SK-N-SH (cell line): Measurements from ENCODE around the gene MAP3K4.

Source experiments
- CTCF ChIP-seq: fragments of 200-600 bp; sonication (generic); IDR thresholded peaks from 2 replicates; pipeline ENCODE4 v1.6.1; 2017; ENCODE audit warnings: antibody characterized with exemption, mild to moderate bottlenecking, moderate library complexity
- GABPA ChIP-seq: IDR thresholded peaks from 2 replicates; pipeline ENCODE4 v1.4.0; 2012; ENCODE audit warnings: low read depth, mild to moderate bottlenecking
- NRF1 ChIP-seq: IDR thresholded peaks from 2 replicates; pipeline ENCODE4 v1.6.1; 2012; ENCODE audit warnings: low read depth, mild to moderate bottlenecking, low read length
- POLR2AphosphoS5 ChIP-seq: IDR thresholded peaks from 2 replicates; pipeline ENCODE4 v1.6.1; 2012; ENCODE audit warnings: low read depth, low read length
- SIN3A ChIP-seq: IDR thresholded peaks from 2 replicates; pipeline ENCODE4 v1.6.1; 2012; ENCODE audit warnings: low read depth, mild to moderate bottlenecking, low read length, moderate library complexity, borderline replicate concordance
- USF2 ChIP-seq: fragments of 150-350 bp; IDR thresholded peaks from 2 replicates; pipeline ENCODE4 v1.6.1; 2017; ENCODE audit warnings: antibody characterized with exemption, low read length, low read depth, borderline replicate concordance
- YY1 ChIP-seq: IDR thresholded peaks from 2 replicates; pipeline ENCODE4 v1.4.0; 2012; ENCODE audit warnings: low read depth, mild to moderate bottlenecking

GRCh38 chr6:160965893-160966292, 25.7 kb upstream of the MAP3K4 start:
- no peak for TF ChIP-seq USF2
- TF ChIP-seq CTCF: no peak
- no peak for TF ChIP-seq SIN3A
- TF ChIP-seq GABPA: no peak
- TF ChIP-seq YY1: no peak
- no peak for TF ChIP-seq POLR2AphosphoS5
- TF ChIP-seq NRF1: no peak
